ENCODE measurements around the gene OSR1.
A peak's percentile ranks its signal among the peaks of the same experiment; 100 is the strongest.
"Not testable (repeated sequence)": the region's sequence is repeated elsewhere in the genome, so short reads cannot be mapped to it uniquely, and the experiment has no call there.

OSR1 gene

DNA sequence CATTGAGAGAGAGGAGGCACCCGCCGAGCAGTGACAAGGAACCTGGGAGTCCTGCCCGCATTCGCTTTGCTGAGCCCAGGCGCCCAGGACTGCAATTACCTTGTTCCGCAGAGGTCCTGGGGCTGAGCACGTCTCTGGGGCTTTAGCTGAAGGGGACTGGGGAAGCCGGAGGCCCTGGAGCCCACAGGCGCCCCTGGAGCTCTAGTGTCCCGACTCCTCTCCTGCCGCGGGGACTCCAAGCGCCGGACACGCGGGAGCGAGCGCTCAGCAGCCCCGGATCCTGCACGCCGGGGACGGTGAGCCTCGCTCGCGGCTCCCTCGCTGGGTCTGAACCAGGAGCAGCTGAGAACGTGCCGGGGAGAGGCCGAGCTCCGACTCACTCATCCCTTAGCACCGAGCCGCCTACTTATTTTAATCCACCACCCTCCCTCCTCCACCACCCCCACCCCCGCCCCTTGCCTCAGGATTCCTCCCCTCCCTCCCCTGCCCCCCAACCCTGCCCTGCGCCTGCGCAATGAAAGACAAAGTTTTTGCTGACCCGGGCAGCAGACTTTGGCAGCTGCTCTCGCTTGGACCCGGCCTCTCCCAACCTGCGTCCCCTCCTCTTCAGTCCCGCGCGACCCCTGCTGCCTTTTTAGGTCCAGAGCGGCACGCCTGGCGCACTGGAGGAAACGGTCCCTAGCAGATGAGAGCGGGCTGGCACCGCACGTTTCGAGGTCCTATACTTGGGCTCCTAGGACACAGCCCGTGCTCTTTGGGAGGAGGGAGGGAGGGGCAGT lies at the start of gene OSR1:
TSS of gene OSR1 (minus strand) at position 382 of the 779 bp plus-strand sequence. CDS start 4,818 bp downstream, outside the sequence.
- peak; percentile 88 for DNase-seq

DNA sequence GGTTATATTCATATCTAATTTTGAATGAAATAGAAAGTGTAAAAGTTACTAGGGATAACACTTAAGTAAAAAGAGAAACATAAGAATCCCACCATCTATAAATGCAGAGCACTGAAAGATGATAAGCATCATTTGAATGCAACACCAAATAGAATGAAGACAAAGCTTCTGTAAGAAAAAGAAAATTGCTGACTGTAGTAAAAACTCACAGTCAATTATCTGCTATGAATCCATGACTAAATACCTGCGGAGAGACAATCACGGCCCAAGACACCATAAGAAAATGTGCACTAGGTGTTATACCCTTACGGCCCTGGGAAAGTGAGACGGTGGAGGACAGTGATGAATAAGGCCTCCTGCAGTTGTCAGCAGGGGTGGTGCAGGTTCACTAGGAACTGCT lies 45.4 kb upstream of the OSR1 start:
- DNase-seq = no peak

DNA sequence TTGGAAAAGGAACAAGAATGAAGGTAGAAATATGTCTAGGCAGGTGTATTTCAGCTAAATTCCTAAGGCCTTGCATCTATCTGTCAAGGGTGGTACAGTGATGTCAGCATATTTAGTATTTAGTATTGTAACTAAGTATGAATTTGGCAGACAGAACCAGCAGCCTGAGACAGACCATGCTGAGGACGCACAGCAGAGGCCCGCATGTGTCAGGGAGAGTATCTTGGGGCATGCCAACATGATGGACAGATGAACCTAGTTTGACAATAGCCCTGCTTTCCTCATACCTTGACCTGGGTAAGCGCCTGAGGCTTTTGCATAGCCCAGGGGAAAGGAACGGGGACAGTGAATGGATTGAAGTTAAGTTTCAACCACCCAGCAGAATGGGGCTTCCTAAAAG lies 33.8 kb upstream of the OSR1 start:
- no peak for DNase-seq

DNA sequence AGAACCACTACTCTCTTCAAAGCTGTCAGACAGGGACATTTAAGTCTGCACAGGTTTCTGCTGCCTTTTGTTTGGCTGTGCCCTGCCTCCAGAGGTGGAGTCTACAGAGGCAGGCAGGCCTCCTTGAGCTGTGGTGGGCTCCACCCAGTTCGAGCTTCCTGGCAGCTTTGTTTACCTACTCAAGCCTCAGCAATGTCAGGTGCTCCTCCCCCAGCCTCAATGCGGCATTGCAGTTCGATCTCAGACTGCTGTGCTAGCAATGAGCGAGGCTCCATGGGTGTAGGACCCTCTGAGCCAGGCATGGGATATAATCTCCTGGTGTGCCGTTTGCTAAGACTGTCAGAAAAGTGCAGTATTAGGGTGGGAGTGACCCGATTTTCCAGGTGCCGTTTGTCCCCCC lies 31.0 kb upstream of the OSR1 start:
- not testable (repeated sequence) for DNase-seq

DNA sequence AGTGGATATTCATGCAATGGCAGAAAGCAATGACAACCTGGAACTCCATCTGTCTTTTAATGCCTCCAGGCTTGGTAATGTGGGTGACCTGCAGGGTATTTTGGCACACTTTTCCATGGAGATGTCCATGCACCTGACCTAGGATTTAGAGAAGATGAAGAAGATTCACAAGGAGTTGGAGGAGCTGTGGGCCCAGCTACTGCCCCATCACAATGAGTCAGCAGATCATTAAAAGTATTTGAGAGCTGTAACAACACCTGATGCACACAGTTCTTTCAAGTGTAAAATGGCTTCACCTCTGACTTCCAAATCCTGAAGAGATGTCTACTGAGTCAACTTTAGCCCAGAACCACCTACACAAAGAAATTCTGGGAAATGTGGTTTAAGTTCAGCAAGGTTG lies 22.1 kb upstream of the OSR1 start:
- no peak for DNase-seq

DNA sequence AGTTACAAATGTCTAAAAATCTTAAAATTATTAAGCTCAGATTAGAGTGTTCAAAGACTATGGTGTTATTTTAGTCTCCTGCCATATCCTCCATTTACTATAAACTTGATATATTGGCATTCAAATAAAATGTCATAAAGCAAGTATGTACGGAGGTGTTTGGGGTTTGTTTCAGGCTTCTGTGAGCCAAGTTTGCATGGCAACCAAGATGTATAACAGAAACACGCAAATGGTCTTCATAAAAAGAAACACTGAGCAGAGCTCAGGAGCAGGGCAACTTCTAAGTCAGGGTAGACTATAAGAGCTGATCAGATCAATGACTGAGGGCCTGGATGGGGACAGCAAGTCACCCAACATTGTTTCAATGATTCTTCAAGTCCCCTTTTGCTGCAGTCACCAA lies 20.5 kb upstream of the OSR1 start:
- DNase-seq = peak; percentile 38

DNA sequence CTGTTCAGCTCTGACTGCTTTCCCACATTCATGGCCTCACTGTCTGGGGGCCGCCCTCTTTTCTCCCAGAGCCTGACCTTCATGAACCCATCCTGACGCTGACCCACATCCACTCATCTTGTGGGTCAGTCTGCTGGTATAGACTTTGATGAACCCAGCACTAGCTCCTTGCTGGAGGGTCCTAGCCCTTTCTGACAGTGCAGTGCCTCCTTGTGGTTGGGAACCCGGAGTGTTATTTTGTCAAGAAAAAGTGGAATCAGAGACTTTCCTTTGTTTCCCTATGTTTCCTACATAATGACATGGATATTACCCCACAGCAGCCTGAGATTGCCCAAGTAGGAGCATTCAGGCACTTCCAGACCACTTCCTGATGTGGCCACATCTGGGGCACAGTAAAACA lies 19.3 kb upstream of the OSR1 start:
- DNase-seq = no peak

DNA sequence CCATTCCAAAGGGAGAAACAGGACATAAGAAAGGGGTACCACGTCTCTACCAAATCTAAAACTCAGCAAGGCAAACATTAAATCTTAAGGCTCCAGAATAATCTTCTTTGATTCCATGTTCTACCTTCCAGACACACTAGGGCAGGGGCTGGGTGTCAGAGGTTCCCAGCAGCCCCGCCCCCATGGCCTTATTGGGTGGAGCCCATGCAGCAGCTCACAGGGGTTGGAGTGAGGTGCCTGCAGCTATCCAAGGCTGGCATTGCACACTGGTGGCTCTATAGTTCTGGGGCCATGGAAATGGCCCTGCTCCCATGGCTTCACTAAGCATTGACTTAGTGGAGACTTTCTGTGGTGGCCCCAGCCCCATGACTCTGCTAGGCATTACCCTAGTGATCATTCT lies 14.9 kb upstream of the OSR1 start:
- no peak for DNase-seq

DNA sequence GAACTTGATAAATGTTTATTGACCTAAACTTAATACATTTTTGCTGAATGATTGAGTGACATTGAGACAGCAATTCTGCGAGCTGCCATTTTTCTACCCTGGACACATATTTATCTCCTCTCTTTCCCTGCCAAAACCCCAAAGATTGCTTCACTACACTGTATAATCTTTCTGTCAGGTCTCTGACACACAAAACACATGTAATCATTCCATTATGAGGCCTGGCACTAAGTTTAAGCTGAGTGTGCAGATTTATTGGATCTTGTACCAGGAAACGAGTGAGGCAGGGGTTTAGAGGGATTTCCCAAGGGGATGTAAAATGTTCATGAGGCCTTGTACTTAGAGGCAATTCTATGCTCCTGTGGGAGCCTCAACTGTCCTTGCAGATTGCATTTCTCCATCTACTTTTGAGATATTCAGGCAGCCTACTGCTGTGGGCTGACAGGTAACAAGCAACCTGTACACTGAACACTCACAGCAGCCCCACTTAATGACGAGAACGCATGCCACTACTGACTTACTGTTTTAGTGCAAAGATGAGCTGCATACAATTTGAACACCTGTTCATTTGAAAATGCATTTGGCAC lies 13.7 kb upstream of the OSR1 start:
- DNase-seq = no peak

DNA sequence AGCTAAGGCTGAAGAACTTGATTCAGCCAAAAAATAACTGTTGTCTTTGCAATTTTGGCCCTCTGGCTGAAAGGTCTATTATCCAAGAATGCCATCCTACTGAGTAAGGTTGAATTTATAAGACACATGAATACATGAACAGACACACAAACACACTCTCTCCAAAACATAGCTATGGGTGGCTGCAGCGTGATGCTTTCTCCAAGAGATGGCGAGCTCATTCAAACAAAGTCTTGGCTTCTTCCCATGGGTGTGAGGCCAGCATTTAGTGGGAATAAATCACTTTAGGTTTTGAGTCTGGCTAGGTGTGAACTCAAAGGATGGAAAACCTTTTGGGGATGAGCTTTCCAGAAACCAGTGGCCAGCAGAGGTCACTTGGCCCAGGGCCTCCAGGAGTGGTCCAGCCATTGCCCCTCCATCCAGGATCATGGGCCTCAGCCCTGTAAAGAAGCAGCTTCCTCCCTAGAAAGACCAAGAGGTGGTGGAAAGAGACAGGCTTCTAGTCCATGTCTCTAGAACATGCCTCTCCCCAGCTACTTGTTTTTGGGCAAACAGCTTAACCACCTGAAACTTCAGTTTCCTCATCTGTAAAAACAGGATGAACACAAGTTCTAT lies 11.0 kb upstream of the OSR1 start:
- peak; percentile 24 for DNase-seq

DNA sequence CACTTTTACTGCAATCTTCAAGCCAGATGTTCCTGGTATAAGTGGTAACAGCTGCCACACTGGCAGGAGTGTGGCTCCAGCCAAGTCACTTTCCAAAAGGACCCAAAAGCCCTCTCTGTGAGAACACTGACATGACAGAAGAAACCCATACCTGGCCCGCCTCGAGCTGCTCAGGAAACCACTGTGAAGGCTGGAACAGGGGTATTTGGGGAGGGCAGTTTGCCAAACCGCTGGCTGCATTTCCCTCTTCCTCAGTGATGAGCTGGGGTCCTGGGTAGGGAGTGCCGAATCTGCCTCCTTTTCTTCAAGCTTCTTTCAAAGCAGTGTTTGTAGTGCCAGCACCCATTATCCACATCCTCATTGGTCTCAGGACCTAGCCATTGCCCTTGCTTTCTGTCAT lies 10.3 kb upstream of the OSR1 start:
- DNase-seq = peak; percentile 18

DNA sequence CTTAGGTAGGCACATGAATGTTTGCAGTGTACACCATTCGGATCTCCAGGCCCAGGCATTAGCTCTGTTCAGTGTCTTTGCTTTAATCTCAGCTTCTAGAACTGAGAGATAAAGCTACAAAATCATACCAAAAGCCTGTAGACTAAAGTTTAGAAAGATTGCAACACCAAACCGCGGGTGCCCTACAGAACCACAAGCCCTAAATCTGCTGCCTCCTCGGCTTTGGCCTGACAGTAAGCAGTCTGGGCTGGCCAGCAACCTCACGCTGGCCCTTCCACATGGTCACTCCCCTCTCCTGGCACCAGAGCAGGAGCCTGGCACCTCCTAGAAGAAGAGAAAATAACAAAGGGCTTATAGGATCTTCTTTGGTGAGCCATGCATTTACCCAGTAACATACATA lies 8.9 kb upstream of the OSR1 start:
- peak; percentile 46 for DNase-seq

DNA sequence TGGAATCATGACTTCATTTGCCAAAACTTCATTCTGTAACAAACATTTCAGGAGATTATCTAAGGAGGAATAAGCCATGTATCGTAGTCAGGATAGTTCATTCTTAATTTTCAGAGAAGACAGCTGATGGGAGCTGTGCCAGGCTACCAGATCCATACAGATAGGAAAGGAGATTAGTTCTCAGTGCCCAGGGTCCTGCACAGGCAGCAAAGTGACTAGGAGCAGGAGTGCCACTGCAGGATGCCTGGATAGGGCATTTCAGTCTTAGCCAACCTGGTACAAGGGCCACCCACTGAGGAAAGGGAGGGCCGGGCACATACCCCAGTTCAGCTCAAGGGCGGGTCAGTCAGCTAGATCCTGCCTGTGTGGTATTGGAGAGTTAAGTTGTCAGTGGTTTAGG lies 6.7 kb upstream of the OSR1 start:
- no peak for DNase-seq

DNA sequence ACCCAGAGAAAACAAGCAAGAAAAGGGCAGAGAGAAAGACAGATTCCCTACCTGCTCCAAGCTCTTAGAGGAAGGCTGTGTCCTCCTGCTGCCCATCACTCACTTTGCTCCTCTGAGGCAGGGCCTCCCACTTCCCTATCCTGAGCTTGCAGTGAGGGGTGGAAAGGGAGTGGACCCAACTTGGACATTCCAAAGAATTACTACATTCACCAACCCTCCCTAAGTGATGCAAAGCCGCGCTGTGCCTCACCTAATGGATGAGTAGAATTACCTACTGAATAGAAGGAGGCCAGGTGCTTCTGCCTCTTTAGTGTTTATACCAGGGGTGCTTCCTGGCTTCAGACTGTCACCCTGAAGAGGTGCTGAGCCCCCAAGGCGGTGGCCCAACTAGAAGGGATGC lies 5.6 kb upstream of the OSR1 start:
- DNase-seq = no peak

DNA sequence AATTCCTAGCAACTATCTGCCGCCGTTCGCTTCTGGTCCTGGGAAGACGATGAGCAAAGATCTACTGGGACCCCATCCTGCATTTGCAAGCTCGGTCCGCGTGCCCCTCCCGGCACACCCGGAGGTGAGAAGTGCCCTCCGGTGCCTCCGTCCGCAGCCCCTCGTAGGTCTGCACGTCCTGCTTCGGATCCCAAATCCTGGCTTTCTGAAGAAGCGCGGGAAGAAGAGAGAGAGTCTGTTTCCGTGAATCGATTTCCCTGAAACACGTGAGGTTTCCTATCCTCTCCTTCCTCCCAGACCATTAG lies 5.0 kb upstream of the OSR1 start:
- no peak for DNase-seq

DNA sequence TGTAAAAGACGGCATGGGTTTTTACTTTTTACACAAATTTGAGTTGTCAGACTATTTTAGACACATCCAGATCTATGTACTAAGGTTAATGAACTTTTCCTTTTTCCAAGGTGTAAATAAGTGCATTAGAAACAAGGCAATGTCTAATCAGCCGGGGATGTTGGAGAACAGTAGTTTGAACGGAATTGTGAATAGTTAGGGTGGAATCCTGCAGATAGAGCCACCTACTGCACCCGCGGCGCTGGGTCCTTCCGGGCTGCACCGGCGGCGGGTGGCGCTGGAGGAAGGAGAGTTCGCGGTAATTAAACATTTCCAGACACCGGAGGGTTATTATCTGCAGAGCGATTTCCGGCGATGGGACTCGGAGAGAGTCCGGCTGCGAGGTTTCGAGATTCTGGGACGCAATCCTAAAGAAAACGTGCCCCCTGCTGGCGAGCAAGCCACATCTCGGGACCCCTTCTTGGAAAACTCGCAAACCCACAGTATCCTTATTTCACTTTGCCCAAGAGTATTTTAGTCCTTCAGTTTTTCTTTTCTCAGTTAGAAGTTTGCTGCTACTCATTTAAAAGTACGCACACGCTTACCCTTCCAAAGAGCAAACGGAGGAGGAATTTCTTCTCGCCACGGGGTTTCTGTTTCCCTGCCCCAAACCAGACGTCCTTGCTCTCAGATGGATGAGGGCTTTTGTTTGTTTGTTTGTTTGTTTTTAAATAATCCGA lies 4.5 kb upstream of the OSR1 start:
- peak; percentile 92 for DNase-seq

DNA sequence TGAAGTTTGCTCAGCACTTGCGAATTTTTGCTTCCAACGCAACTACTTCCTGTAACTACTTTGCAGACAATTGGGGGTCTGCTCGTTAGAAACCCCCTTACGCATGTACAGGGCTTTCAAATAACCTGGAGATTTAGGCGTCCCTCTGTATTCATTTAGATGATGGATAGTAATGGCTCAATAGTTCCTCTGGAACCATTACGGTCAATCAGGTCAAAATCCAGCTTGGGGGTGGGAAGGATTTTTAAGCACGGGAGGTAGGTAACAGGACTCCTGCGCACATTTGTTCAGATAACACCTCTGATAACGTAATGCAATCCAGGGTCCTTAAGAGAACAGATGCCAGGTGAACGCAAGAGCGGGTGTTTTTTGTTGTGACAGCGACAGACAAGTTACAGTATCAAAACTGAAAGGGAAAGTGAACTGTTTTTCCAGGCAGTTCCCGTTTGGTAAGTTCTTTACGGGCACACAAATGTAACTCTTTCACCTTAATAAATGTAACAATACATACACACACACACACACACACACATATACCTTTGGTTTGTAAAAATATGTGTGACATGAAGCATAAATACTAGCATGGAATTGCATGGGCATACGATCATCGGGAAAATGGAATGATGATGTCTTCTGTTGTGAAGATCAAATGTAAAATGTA lies 3.8 kb upstream of the OSR1 start:
- peak; percentile 47 for DNase-seq

DNA sequence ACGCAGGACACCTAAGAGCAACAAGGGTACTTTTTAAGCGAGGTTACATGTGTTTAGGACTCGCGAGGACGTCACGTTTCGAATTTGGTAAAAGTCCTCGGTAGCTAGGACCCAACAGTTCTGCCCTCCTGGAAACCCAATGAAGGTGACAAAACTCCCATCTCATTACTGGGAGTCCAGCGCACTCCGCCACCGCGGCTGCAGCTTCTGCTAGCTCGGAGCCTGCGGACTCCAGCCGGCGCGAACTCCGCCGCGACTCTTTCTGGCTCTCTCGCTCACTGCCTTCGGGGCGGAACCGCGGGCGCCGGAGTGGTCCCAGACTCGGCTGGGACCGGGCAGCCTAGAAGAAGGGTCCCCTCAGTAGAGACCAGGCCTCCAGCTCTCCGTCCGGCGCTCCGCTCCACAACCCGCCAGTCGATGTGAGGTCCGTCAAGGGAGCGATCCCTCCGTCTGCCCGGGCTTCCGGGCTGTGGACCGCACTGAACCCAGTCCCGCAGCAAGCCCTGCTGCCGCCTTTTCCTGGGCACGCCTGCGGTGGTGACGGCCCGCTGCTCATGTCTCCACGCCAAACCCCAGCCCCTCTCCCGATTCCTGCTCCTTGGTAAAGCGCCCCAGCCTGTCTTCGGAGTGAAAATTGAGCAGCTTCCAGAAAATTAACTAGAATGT lies 3.0 kb upstream of the OSR1 start:
- DNase-seq = peak; percentile 62

DNA sequence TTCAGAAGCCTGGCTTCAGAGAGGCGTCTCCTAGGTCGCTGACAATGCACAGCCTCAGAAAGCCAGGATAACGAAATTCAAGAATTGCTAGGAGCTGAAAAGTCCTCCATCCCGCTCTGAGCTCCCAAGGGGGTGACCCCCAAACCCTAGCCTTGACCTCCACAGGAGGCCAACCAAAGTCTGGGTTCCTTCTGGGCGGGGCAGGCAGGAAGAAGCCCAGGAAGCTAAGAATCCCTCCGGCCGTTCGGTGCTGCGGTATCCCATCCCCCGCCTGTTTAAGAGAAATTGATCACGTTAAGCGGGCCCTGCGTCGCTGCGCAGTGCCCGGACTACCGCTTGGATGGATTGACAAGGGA lies 2.5 kb upstream of the OSR1 start:
- DNase-seq = no peak

DNA sequence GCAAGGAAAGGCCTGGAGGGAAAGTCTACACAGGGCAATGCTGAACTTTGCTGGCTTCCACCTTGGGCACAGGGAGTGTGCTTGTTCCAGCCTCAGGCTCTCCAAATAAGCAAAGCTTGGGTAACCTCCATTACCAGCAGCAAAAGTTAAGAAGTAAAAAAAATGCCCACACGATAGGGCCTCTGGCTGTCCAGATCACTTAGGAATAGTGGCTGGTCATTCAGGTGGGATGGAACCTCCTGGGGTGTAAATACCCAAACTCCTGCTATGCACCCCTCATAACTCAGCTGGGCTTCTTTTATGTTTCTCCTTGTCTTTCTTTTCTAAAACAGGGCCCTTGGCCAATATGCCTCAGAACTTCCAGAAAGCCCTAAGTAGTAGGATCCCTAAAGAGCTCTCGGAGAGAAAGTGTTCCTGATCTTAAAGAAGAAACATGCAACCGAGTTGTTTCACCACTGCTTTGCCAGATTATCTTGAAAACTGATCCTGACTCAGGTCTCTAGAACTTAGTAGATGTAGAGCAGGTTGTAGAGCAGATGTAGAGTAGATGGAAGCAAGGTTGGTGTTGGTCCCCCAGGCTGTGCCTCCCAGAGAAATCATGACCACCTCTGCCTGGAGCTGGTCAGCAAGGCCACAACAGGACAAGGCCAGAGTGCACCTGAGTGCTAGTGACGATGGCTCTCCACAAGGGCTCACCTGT lies 2.0 kb upstream of the OSR1 start:
- no peak for DNase-seq

DNA sequence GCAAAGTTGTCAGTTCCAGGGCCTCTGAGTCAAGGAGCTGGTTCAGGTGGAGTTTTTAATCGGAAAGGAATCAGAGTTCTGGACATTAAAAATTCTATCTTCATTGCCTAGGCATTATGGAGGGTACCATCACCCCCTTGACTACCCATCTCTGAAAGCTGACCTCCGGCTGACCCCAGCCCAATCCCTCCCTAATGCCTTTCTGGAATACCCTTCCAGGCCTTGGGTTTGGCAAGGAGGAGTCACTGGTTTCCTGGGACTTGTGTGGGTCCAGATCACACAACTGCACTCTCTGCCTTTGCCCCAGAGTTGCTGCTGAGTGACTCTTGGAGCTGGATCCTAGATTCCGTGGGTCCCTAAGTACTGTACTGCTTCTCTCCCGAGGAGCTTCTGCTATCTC lies 1.0 kb upstream of the OSR1 start:
- no peak for DNase-seq

DNA sequence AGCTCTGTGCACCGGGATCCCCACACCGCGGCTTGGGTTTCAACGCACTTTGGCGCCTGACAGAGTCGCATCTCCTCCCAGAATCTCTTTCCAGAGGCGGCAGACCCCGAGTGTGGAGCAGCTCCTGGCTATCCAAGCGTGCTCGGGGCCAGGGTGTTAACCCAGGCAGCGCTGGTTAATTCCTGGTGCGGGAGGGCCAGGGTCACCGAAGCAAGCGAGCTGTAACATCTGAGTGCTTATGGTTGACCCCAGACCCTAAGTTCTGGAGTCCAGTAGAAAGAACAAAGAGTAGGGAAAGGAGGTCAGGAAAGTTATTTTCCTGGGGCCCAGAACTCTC lies 566 bp upstream of the OSR1 start:
- no peak for DNase-seq
